Measurements from ENCODE around the gene NT5C2. TPM values are rescaled to one million over a fixed set of nuclear protein-coding genes. Genes with fewer than 3 reads are reported as not detected.

The NT5C2 gene
- total and polyA plus RNA-seq, 2 donors (not counting 3 experiments of a cell fraction or from before 2014, with no cell fraction given) = 47.2 to 69.9 TPM

DNA sequence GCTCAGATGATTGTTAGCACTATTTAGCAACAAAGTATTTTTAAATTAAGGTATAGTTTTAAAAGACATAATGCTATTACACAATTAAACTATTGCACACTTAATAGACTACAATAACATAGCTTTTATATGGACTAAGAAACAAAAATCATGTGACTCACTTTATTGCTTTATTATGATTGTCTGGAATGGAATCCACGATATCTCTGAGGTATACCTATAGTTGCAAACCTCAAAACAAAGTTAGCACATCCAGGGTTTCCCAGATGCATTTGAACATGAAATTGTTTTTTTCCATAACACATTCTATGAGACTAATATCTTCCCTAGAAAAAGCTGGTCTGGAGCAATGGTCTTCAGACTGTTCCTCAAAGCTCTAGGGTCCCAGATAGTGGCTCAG lies 34.3 kb upstream of the NT5C2 start:
- POLR2A ChIA-PET = no interaction called here

More for the DNA sequence above, 34.3 kb upstream of the NT5C2 start:
- TF ChIP-seq, protein P1, sequence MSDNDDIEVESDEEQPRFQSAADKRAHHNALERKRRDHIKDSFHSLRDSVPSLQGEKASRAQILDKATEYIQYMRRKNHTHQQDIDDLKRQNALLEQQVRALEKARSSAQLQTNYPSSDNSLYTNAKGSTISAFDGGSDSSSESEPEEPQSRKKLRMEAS (IDR thresholded peaks at IDR 0.05; ENCODE audit: insufficient read depth, insufficient read length) = no peak
- TF ChIP-seq GATA2 (IDR thresholded peaks at IDR 0.05; ENCODE audit: insufficient read depth, insufficient read length, low read depth, low read length) (no peak), MYC (IDR thresholded peaks at IDR 0.05; ENCODE audit: low read depth, low read length) (no peak), EZH2 (IDR thresholded peaks at IDR 0.05; ENCODE audit: borderline replicate concordance, low read depth, low read length, severe bottlenecking) (no peak), POLR2A (IDR thresholded peaks at IDR 0.05; ENCODE audit: low read depth, low read length) (no peak), POLR2AphosphoS5 (IDR thresholded peaks at IDR 0.05; ENCODE audit: insufficient read depth, low read depth, low read length) (no peak), FOS (IDR thresholded peaks at IDR 0.05; ENCODE audit: borderline replicate concordance, insufficient read depth, low read length) (no peak), JUN (IDR thresholded peaks at IDR 0.05; ENCODE audit: borderline replicate concordance, insufficient read depth, insufficient read length, low read depth) (no peak)
- TF ChIP-seq, protein P2, sequence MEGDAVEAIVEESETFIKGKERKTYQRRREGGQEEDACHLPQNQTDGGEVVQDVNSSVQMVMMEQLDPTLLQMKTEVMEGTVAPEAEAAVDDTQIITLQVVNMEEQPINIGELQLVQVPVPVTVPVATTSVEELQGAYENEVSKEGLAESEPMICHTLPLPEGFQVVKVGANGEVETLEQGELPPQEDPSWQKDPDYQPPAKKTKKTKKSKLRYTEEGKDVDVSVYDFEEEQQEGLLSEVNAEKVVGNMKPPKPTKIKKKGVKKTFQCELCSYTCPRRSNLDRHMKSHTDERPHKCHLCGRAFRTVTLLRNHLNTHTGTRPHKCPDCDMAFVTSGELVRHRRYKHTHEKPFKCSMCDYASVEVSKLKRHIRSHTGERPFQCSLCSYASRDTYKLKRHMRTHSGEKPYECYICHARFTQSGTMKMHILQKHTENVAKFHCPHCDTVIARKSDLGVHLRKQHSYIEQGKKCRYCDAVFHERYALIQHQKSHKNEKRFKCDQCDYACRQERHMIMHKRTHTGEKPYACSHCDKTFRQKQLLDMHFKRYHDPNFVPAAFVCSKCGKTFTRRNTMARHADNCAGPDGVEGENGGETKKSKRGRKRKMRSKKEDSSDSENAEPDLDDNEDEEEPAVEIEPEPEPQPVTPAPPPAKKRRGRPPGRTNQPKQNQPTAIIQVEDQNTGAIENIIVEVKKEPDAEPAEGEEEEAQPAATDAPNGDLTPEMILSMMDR (IDR thresholded peaks at IDR 0.05; ENCODE audit: extremely low read depth in 1 of 2, insufficient read depth in 1 of 2, low read depth in 1 of 2, low read length in 2 of 2) = no peak
- CTCF ChIA-PET = interaction anchor here (1.0 to 2.0 kb wide), 4 partner anchors 12 to 35 kb away, joined by 4 to 11 read pairs (median 6); partner anchors contain the start of gene NT5C2
- no peaks in the 10 kb centered on the region for H3K79me2 ChIP-seq (ENCODE audit: control insufficient read depth, insufficient read depth, low read length)
- FAIRE-seq (no peak), DNase-seq (ENCODE audit: low read depth, low spot score) (no peak)
- H3K9ac ChIP-seq (replicated peaks; ENCODE audit: extremely low read depth, insufficient read depth, low read length) = no peak overlapping the region
- no peaks in the 10 kb centered on the region for H3K9me1 ChIP-seq (replicated peaks; ENCODE audit: control insufficient read depth, extremely low read depth, insufficient read depth, low read length)
- no peak overlapping the region for H3K4me3 ChIP-seq (replicated peaks in 1 of 3; ENCODE audit: insufficient read depth in 1 of 3, low read depth in 1 of 3, low read length in 3 of 3)
- peaks cover 26% of the 10 kb centered on the region for H3K4me1 ChIP-seq (ENCODE audit: control insufficient read depth, extremely low read depth, insufficient read depth, low read length)
- no peak overlapping the region for H3K4me2 ChIP-seq (ENCODE audit: insufficient read depth, low read length)
- H4K20me1 ChIP-seq (replicated peaks; ENCODE audit: control insufficient read depth, extremely low read depth, insufficient read depth, low read length) = no peaks in the 10 kb centered on the region
- intact Hi-C loops (cut with micrococcal nuclease) (no loop called here), dilution Hi-C loops (cut with MboI; ENCODE audit: extremely low pct_ligation_motif_present, low sequenced_read_pairs) (no loop called here)
- H2AFZ ChIP-seq (ENCODE audit: low read depth, low read length) = no peak overlapping the region
- H3K36me3 ChIP-seq (ENCODE audit: control insufficient read depth in 2 of 2, extremely low read depth in 1 of 2, insufficient read depth in 2 of 2, low read length in 2 of 2) = no peaks in the 10 kb centered on the region
- BruUV-seq (replicated peaks) = no TSS peak
- H3K9me3 ChIP-seq (replicated peaks; ENCODE audit: control insufficient read depth, insufficient read depth, low read length) = no peaks in the 10 kb centered on the region
- H3K27me3 ChIP-seq (ENCODE audit: control insufficient read depth in 2 of 2, insufficient read depth in 2 of 2, low read length in 2 of 2) = no peaks in the 10 kb centered on the region
- no peak overlapping the region for H3K27ac ChIP-seq (ENCODE audit: insufficient read depth, low read depth, low read length)

Data from endothelial cell of umbilical vein (primary cell).